Measurements from ENCODE around the gene PXDN.

- no peak for TF ChIP-seq CTCF (IDR thresholded peaks at IDR 0.05; ENCODE audit: extremely low read depth in 1 of 2, insufficient read depth in 1 of 2, low read depth in 1 of 2, low read length in 2 of 2)
- TF ChIP-seq FOS (IDR thresholded peaks at IDR 0.05; ENCODE audit: borderline replicate concordance, insufficient read depth, low read length): no peak
- no peak for TF ChIP-seq EZH2 (IDR thresholded peaks at IDR 0.05; ENCODE audit: borderline replicate concordance, low read depth, low read length, severe bottlenecking)
- no peak for TF ChIP-seq POLR2A (IDR thresholded peaks at IDR 0.05; ENCODE audit: low read depth, low read length)
- no peak for TF ChIP-seq POLR2AphosphoS5 (IDR thresholded peaks at IDR 0.05; ENCODE audit: insufficient read depth, low read depth, low read length)
- no peak for TF ChIP-seq GATA2 (IDR thresholded peaks at IDR 0.05; ENCODE audit: insufficient read depth, insufficient read length, low read depth, low read length)
- TF ChIP-seq MAX (IDR thresholded peaks at IDR 0.05; ENCODE audit: insufficient read depth, insufficient read length): no peak
- TF ChIP-seq JUN (IDR thresholded peaks at IDR 0.05; ENCODE audit: borderline replicate concordance, insufficient read depth, insufficient read length, low read depth): no peak
These were observed 10.3 kb upstream of the PXDN start for GRCh38 chr2:1754461-1755170.
